Liver (tissue), 9 donors: Measurements from ENCODE around the gene NLRP4. TPM values are rescaled to one million over a fixed set of nuclear protein-coding genes. Genes with fewer than 3 reads are reported as not detected.

Experiments used
- DNase-seq: peaks from one replicate; pipeline ENCODE4 v3.0.0-alpha.2; 2017; ENCODE audit warnings: low spot score
- H3K27ac ChIP-seq, 2 donors: one replicate each; pipeline ENCODE4 v1.7.0; 2013; ENCODE audit warnings: inconsistent platforms in 2 of 2, low read length in 2 of 2, control low read depth in 1 of 2, low read depth in 1 of 2, mild to moderate bottlenecking in 1 of 2
- H3K27me3 ChIP-seq, 4 donors: one replicate each; pipeline versions ENCODE4 v1.6.1 to v1.7.0; 2013; ENCODE audit warnings: low read length in 3 of 4, inconsistent platforms in 1 of 4, mild to moderate bottlenecking in 1 of 4, moderate library complexity in 1 of 4; ENCODE audit not compliant: control insufficient read depth in 4 of 4, insufficient read depth in 4 of 4
- H3K36me3 ChIP-seq, 4 donors: one replicate each; pipeline versions ENCODE4 v1.6.1 to v1.7.0; 2013; ENCODE audit warnings: low read length in 3 of 4, mild to moderate bottlenecking in 3 of 4, low read depth in 1 of 4, moderate library complexity in 1 of 4; ENCODE audit not compliant: control insufficient read depth in 4 of 4, insufficient read depth in 3 of 4
- H3K4me1 ChIP-seq, 4 donors: one replicate each; pipeline versions ENCODE4 v1.6.1 to v1.7.0; 2013; ENCODE audit warnings: low read length in 3 of 4, mild to moderate bottlenecking in 3 of 4, moderate library complexity in 1 of 4; ENCODE audit not compliant: control insufficient read depth in 4 of 4, insufficient read depth in 4 of 4
- H3K4me3 ChIP-seq, 3 donors: one replicate each; pipeline versions ENCODE4 v1.6.1 to v1.7.0; 2013; ENCODE audit warnings: low read length in 3 of 3, control low read depth in 1 of 3, low read depth in 1 of 3, mild to moderate bottlenecking in 1 of 3
- H3K9ac ChIP-seq, 2 donors: one replicate each; pipeline ENCODE4 v1.7.0; 2013; ENCODE audit warnings: low read length in 2 of 2, mild to moderate bottlenecking in 2 of 2, moderate library complexity in 2 of 2, control low read depth in 1 of 2, low read depth in 1 of 2
- H3K9me3 ChIP-seq, 4 donors: one replicate each; pipeline versions ENCODE4 v1.6.1 to v1.7.0; 2013; ENCODE audit warnings: low read length in 3 of 4; ENCODE audit not compliant: control insufficient read depth in 4 of 4
- CTCF ChIP-seq: fragments of 150-350 bp; IDR thresholded peaks from 2 replicates; pipeline ENCODE4 v1.5.1; 2017; ENCODE audit warnings: improper control_type of control experiment, low read depth, low read length; ENCODE audit not compliant: missing input control
- FOXA2 ChIP-seq: IDR thresholded peaks from 2 replicates; pipeline ENCODE4 v1.6.1; 2016; ENCODE audit warnings: antibody characterized with exemption
- GABPA ChIP-seq, 2 donors: IDR thresholded peaks in 1 of 2; conservative IDR thresholded peaks in 1 of 2; 2 replicates each; pipeline ENCODE4 v1.6.1; 2016; ENCODE audit warnings: antibody characterized with exemption in 2 of 2, mild to moderate bottlenecking in 1 of 2, moderate library complexity in 1 of 2
- HNF4A ChIP-seq, 2 donors: conservative IDR thresholded peaks; 2 replicates each; pipeline ENCODE4 v1.6.1; 2016; ENCODE audit warnings: antibody characterized with exemption in 2 of 2, mild to moderate bottlenecking in 2 of 2
- HNF4G ChIP-seq: IDR thresholded peaks from 2 replicates; pipeline ENCODE4 v1.6.1; 2016; ENCODE audit warnings: antibody characterized with exemption
- JUND ChIP-seq, 2 donors: IDR thresholded peaks; 2 replicates each; pipeline ENCODE4 v1.6.1; 2016; ENCODE audit warnings: antibody characterized with exemption in 2 of 2
- MAX ChIP-seq: IDR thresholded peaks from 2 replicates; pipeline ENCODE4 v1.6.1; 2016; ENCODE audit warnings: antibody characterized with exemption
- RAD21 ChIP-seq, 2 donors: IDR thresholded peaks; 2 replicates each; pipeline ENCODE4 v1.6.1; 2016; ENCODE audit warnings: antibody characterized with exemption in 2 of 2, mild to moderate bottlenecking in 2 of 2
- REST ChIP-seq: IDR thresholded peaks from 2 replicates; pipeline ENCODE4 v1.6.1; 2016; ENCODE audit warnings: antibody characterized with exemption, mild to moderate bottlenecking
- RXRA ChIP-seq, 2 donors: IDR thresholded peaks; 2 replicates each; pipeline ENCODE4 v1.6.1; 2017 to 2018; ENCODE audit warnings: antibody characterized with exemption in 2 of 2, mild to moderate bottlenecking in 1 of 2
- SP1 ChIP-seq: IDR thresholded peaks from 2 replicates; pipeline ENCODE4 v1.6.1; 2018; ENCODE audit warnings: antibody characterized with exemption, mild to moderate bottlenecking
- TAF1 ChIP-seq: conservative IDR thresholded peaks from 2 replicates; pipeline ENCODE4 v1.6.1; 2016; ENCODE audit warnings: antibody characterized with exemption, mild to moderate bottlenecking
- YY1 ChIP-seq: IDR thresholded peaks from 2 replicates; pipeline ENCODE4 v1.6.1; 2016; ENCODE audit warnings: antibody characterized with exemption, mild to moderate bottlenecking
- ZBTB33 ChIP-seq: IDR thresholded peaks from 2 replicates; pipeline ENCODE4 v1.6.1; 2016; ENCODE audit warnings: antibody characterized with exemption
- WGBS: extraction: QIAGEN DNeasy Blood & Tissue Kit; methylation state at CpG from one replicate; pipeline ENCODE4 v1.1.7; 2013; 5-methylcytosine and 5-hydroxymethylcytosine counted together
- polyA plus RNA-seq, 2 donors: library from polyadenylated mRNA; stranded (reverse) in 1 of 2; unstranded in 1 of 2; fragments of 200-250 nt in 1 of 2; fragments of >200 nt in 1 of 2; fragmentation: Nextera tagmentation in 1 of 2; extraction: Ambion mirVana in 1 of 2; gene quantifications; one replicate each; pipeline versions ENCODE4 v1.2.1 to v1.2.3, GENCODE V29; 2013 to 2015
- total RNA-seq, 2 donors: library from RNA; depleted of rRNA; stranded (reverse); fragments of >200 nt; gene quantifications; one replicate each; pipeline ENCODE4 v1.2.3, GENCODE V29; 2014
- donor health status: healthy.
- donor health status: healthy.
- donor health status: healthy.
- donor health status: healthy.
- donor health status: healthy.

NLRP4 gene
- total and polyA plus RNA-seq, 4 donors = not detected

- TF ChIP-seq HNF4G (no peak), RXRA (IDR thresholded peaks at IDR 0.05) (no peak), REST (no peak), FOXA2 (no peak), TAF1 (no peak), GABPA (IDR thresholded peaks at IDR 0.05 in 1 of 2, conservative IDR thresholded peaks at IDR 0.05 in 1 of 2) (no peak), HNF4A (conservative IDR thresholded peaks at IDR 0.05) (no peak), RAD21 (IDR thresholded peaks at IDR 0.05) (no peak), SP1 (no peak), YY1 (no peak)
- no peak for DNase-seq
- Histone ChIP-seq H3K4me3 (no peak overlapping the region), H3K9me3 (peaks cover 0 to 4% (median 2%) of the 10 kb centered on the region in 4 donors), H3K36me3 (no peaks in the 10 kb centered on the region), H3K4me1 (no peaks in the 10 kb centered on the region), H3K27me3 (no peaks in the 10 kb centered on the region), H3K9ac (no peak overlapping the region), H3K27ac (no peak overlapping the region)
- 77% methylated on average over 3 of the region's 3 CpGs for WGBS
Measured at GRCh38 chr19:55907746-55908145, 71.4 kb downstream of the NLRP4 start.

GRCh38 chr19:55909801-55910200 lies 73.5 kb downstream of the NLRP4 start:
- DNase-seq = no peak
- Histone ChIP-seq H3K4me1 (no peaks in the 10 kb centered on the region), H3K9ac (no peak overlapping the region), H3K4me3 (no peak overlapping the region), H3K9me3 (peaks cover 0 to 4% (median 3%) of the 10 kb centered on the region in 4 donors), H3K36me3 (no peaks in the 10 kb centered on the region), H3K27ac (no peak overlapping the region), H3K27me3 (peaks cover 0 to 2% (median 0%) of the 10 kb centered on the region in 4 donors)
- 40% methylated on average over 2 of the region's 2 CpGs for WGBS
- TF ChIP-seq ZBTB33 (no peak), HNF4A (conservative IDR thresholded peaks at IDR 0.05) (no peak), CTCF (no peak), RXRA (IDR thresholded peaks at IDR 0.05) (no peak), JUND (IDR thresholded peaks at IDR 0.05) (no peak), HNF4G (no peak), YY1 (no peak), FOXA2 (no peak), REST (no peak), SP1 (no peak), MAX (no peak), RAD21 (IDR thresholded peaks at IDR 0.05) (no peak), GABPA (IDR thresholded peaks at IDR 0.05 in 1 of 2, conservative IDR thresholded peaks at IDR 0.05 in 1 of 2) (no peak)
